ENCODE results near the gene ABHD11. TPM values are rescaled to one million over a fixed set of nuclear protein-coding genes. Genes with fewer than 3 reads are reported as not detected.

Gene ABHD11
- total RNA-seq, 5 donors from 2014 or later (not counting 1 experiment from before 2014, with no cell fraction given) = 14.5 to 24.3 (median 18.8) TPM

GRCh38 chr7:73742753-73743641 is 4.4 kb upstream of the ABHD11 start:
- 63% methylated on average over 27 of the region's 35 CpGs for WGBS (ENCODE audit: insufficient coverage)
- H3K27ac Mint-ChIP-seq = no peak overlapping the region
- POLR2A ChIA-PET = no interaction called here

GRCh38 chr7:73742338-73742752 is 3.7 kb upstream of the ABHD11 start:
- Mint-ChIP-seq H3K4me1 (peaks cover 5 to 13% (median 11%) of the 10 kb centered on the region in 3 donors), H3K27me3 (no peaks in the 10 kb centered on the region), H3K4me3 (no peak overlapping the region), H3K36me3 (no peaks in the 10 kb centered on the region), H3K27ac (no peak overlapping the region), H3K9me3 (no peaks in the 10 kb centered on the region)
- ChIA-PET CTCF (no interaction called here), POLR2A (no interaction called here)
- peaks cover 0 to 2% of the 10 kb centered on the region in 2 experiments for H3K27me3 ChIP-seq (replicated peaks in 1 of 2; ENCODE audit: control insufficient read depth in 2 of 2, extremely low read depth in 1 of 2, insufficient read depth in 2 of 2, low read length in 1 of 2)
- no peaks in the 10 kb centered on the region for H3K9me3 ChIP-seq
- ATAC-seq (replicated peaks in 1 of 4) (no peak), DNase-seq (no peak)
- no peak overlapping the region for H3K27ac ChIP-seq (ENCODE audit: low read length)
- no peak overlapping the region for H3K4me3 ChIP-seq (ENCODE audit: control insufficient read depth in 1 of 2, extremely low read depth in 1 of 2, low read length in 1 of 2)
- H3K36me3 ChIP-seq (ENCODE audit: control insufficient read depth in 2 of 2, extremely low read depth in 1 of 2, insufficient read depth in 1 of 2, low read length in 1 of 2) = peaks cover 0 to 1% of the 10 kb centered on the region in 2 donors
- peaks cover 2 to 17% of the 10 kb centered on the region in 2 experiments for H3K4me1 ChIP-seq (ENCODE audit: control insufficient read depth in 1 of 2, extremely low read depth in 1 of 2, insufficient read depth in 2 of 2, low read length in 2 of 2)
- 63% methylated on average over 7 of the region's 7 CpGs for WGBS (ENCODE audit: insufficient coverage)

More at GRCh38 chr7:73742753-73743641, 4.4 kb upstream of the ABHD11 start:
- Histone ChIP-seq H3K27me3 (replicated peaks in 1 of 2; ENCODE audit: control insufficient read depth in 2 of 2, extremely low read depth in 1 of 2, insufficient read depth in 2 of 2, low read length in 1 of 2) (peaks cover 0 to 2% of the 10 kb centered on the region in 2 experiments), H3K4me3 (ENCODE audit: control insufficient read depth in 1 of 2, extremely low read depth in 1 of 2, low read length in 1 of 2) (no peak overlapping the region), H3K36me3 (ENCODE audit: control insufficient read depth in 2 of 2, extremely low read depth in 1 of 2, insufficient read depth in 1 of 2, low read length in 1 of 2) (no peaks in the 10 kb centered on the region), H3K9me3 (no peaks in the 10 kb centered on the region), H3K27ac (ENCODE audit: low read length) (no peak overlapping the region), H3K4me1 (ENCODE audit: control insufficient read depth in 1 of 2, extremely low read depth in 1 of 2, insufficient read depth in 2 of 2, low read length in 2 of 2) (peaks cover 2 to 10% of the 10 kb centered on the region in 2 experiments)
- H3K9me3 Mint-ChIP-seq = no peaks in the 10 kb centered on the region
- no peaks in the 10 kb centered on the region for H3K36me3 Mint-ChIP-seq
- H3K27me3 Mint-ChIP-seq = no peaks in the 10 kb centered on the region
- peaks cover 3 to 6% (median 5%) of the 10 kb centered on the region in 3 donors for H3K4me1 Mint-ChIP-seq
- ATAC-seq (replicated peaks in 1 of 4) (no peak), DNase-seq (no peak)
- CTCF ChIA-PET = no interaction called here
- H3K4me3 Mint-ChIP-seq = no peak overlapping the region

DNA sequence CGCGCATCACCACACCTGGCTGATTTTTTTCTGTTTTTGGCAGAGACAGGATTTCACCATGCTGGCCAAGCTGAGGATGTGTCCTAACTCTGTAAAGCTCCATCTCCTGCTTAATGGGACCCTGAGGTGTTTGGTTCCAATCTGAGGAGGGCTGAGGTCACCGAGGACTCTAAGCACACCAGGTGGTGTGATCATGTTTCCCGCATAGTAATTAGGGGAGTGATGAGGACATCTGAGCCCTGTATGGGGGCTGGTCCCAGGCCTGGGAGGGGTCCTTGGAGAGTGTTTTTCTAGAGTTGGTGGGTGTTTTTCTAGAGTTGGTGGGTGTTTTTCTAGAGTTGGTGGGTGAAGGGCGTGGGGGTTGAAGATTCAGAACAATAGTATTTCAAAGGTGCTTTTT is 3.0 kb upstream of the ABHD11 start:
- ChIA-PET CTCF (no interaction called here), POLR2A (no interaction called here)
- H3K9me3 ChIP-seq = no peaks in the 10 kb centered on the region
- DNase-seq (no peak), ATAC-seq (replicated peaks in 1 of 4) (no peak)
- Mint-ChIP-seq H3K27me3 (no peaks in the 10 kb centered on the region), H3K4me3 (no peak overlapping the region), H3K27ac (no peak overlapping the region), H3K4me1 (peaks cover 5 to 16% (median 12%) of the 10 kb centered on the region in 3 donors), H3K36me3 (no peaks in the 10 kb centered on the region), H3K9me3 (no peaks in the 10 kb centered on the region)
- peaks cover 0 to 9% of the 10 kb centered on the region in 2 donors for H3K36me3 ChIP-seq (ENCODE audit: control insufficient read depth in 2 of 2, extremely low read depth in 1 of 2, insufficient read depth in 1 of 2, low read length in 1 of 2)
- peaks cover 2 to 18% of the 10 kb centered on the region in 2 experiments for H3K4me1 ChIP-seq (ENCODE audit: control insufficient read depth in 1 of 2, extremely low read depth in 1 of 2, insufficient read depth in 2 of 2, low read length in 2 of 2)
- no peak overlapping the region for H3K27ac ChIP-seq (ENCODE audit: low read length)
- peaks cover 0 to 2% of the 10 kb centered on the region in 2 experiments for H3K27me3 ChIP-seq (replicated peaks in 1 of 2; ENCODE audit: control insufficient read depth in 2 of 2, extremely low read depth in 1 of 2, insufficient read depth in 2 of 2, low read length in 1 of 2)
- 88% methylated on average over 4 of the region's 5 CpGs for WGBS (ENCODE audit: insufficient coverage)
- H3K4me3 ChIP-seq (ENCODE audit: control insufficient read depth in 1 of 2, extremely low read depth in 1 of 2, low read length in 1 of 2) = no peak overlapping the region

GRCh38 chr7:73740771-73741170 is 2.2 kb upstream of the ABHD11 start:
- Mint-ChIP-seq H3K36me3 (no peaks in the 10 kb centered on the region), H3K27ac (no peak overlapping the region), H3K9me3 (no peaks in the 10 kb centered on the region), H3K4me3 (peak overlapping the region in 2 of 3 donors; percentile 31 to 56), H3K4me1 (peaks cover 5 to 18% (median 12%) of the 10 kb centered on the region in 3 donors), H3K27me3 (no peaks in the 10 kb centered on the region)
- POLR2A ChIA-PET = no interaction called here
- ATAC-seq (replicated peaks in 1 of 4) (no peak), DNase-seq (no peak)
- CTCF ChIA-PET = interaction anchor here (0.5 to 0.6 kb wide), 2 partner anchors 64 to 134 kb away, joined by 4 to 5 read pairs; no protein-coding TSS in a partner anchor
- Histone ChIP-seq H3K4me3 (ENCODE audit: control insufficient read depth in 1 of 2, extremely low read depth in 1 of 2, low read length in 1 of 2) (no peak overlapping the region), H3K27ac (ENCODE audit: low read length) (no peak overlapping the region), H3K27me3 (replicated peaks in 1 of 2; ENCODE audit: control insufficient read depth in 2 of 2, extremely low read depth in 1 of 2, insufficient read depth in 2 of 2, low read length in 1 of 2) (peaks cover 0 to 2% of the 10 kb centered on the region in 2 experiments), H3K4me1 (ENCODE audit: control insufficient read depth in 1 of 2, extremely low read depth in 1 of 2, insufficient read depth in 2 of 2, low read length in 2 of 2) (peaks cover 2 to 18% of the 10 kb centered on the region in 2 experiments), H3K9me3 (no peaks in the 10 kb centered on the region), H3K36me3 (ENCODE audit: control insufficient read depth in 2 of 2, extremely low read depth in 1 of 2, insufficient read depth in 1 of 2, low read length in 1 of 2) (peaks cover 0 to 15% of the 10 kb centered on the region in 2 donors)
- WGBS (ENCODE audit: insufficient coverage) = 100% methylated on average over 1 of the region's 5 CpGs

DNA sequence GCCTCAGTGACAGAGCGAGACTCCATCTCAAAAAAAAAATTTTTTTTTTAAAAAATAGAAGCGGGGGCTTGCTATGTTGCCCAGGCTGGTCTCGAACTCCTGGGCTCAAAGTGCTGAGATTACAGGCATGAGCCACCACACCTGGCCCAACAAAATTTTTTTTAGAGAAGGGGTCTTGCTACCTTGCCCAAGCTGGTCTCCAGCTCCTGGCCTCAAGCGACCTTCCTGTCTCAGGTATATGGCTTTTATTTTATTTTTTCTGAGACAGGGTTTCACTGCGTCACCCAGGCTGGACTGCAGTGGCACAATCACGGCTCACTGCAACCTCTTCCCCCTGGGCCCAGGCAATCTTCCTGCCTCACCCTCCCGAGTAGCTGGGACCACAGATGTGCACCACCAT is 1.6 kb upstream of the ABHD11 start:
- POLR2A ChIA-PET = interaction anchor here in 1 of 2 donors (0.7 kb wide), 1 partner anchor 460 kb away, joined by 10 read pairs; no protein-coding TSS in a partner anchor

GRCh38 chr7:73739387-73739767 is 775 bp upstream of the ABHD11 start:
- 64% methylated on average over 9 of the region's 13 CpGs for WGBS (ENCODE audit: insufficient coverage)
- ChIA-PET CTCF (interaction anchor here in 1 of 2 donors (0.6 to 1.9 kb wide), 4 partner anchors 103 to 825 kb away, joined by 3 to 7 read pairs (median 4); partner anchors contain the start of gene BAZ1B), POLR2A (interaction anchor here (0.6 to 0.7 kb wide), 3 partner anchors 12 to 461 kb away, joined by 3 to 11 read pairs (median 10); no protein-coding TSS in a partner anchor)
- H3K27ac ChIP-seq (ENCODE audit: low read length) = peak overlapping the region; percentile 81
- H3K9me3 ChIP-seq = no peaks in the 10 kb centered on the region
- H3K4me3 ChIP-seq (ENCODE audit: control insufficient read depth in 1 of 2, extremely low read depth in 1 of 2, low read length in 1 of 2) = peak overlapping the region; percentile 75 to 94
- Mint-ChIP-seq H3K9me3 (no peaks in the 10 kb centered on the region), H3K27ac (peak overlapping the region; percentile 85 to 90), H3K4me3 (peak overlapping the region; percentile 89 to 91 (median 90)), H3K4me1 (peaks cover 11 to 25% (median 17%) of the 10 kb centered on the region in 3 donors), H3K36me3 (no peaks in the 10 kb centered on the region), H3K27me3 (no peaks in the 10 kb centered on the region)
- peaks cover 2 to 28% of the 10 kb centered on the region in 2 experiments for H3K4me1 ChIP-seq (ENCODE audit: control insufficient read depth in 1 of 2, extremely low read depth in 1 of 2, insufficient read depth in 2 of 2, low read length in 2 of 2)
- no peak for ATAC-seq (replicated peaks in 1 of 4)
- H3K27me3 ChIP-seq (replicated peaks in 1 of 2; ENCODE audit: control insufficient read depth in 2 of 2, extremely low read depth in 1 of 2, insufficient read depth in 2 of 2, low read length in 1 of 2) = peaks cover 0 to 2% of the 10 kb centered on the region in 2 experiments
- H3K36me3 ChIP-seq (ENCODE audit: control insufficient read depth in 2 of 2, extremely low read depth in 1 of 2, insufficient read depth in 1 of 2, low read length in 1 of 2) = peaks cover 0 to 18% of the 10 kb centered on the region in 2 donors
- DNase-seq = no peak

More for the DNA sequence above, 1.6 kb upstream of the ABHD11 start:
- DNase-seq = no peak
- Histone ChIP-seq H3K27me3 (replicated peaks in 1 of 2; ENCODE audit: control insufficient read depth in 2 of 2, extremely low read depth in 1 of 2, insufficient read depth in 2 of 2, low read length in 1 of 2) (peaks cover 0 to 2% of the 10 kb centered on the region in 2 experiments), H3K9me3 (no peaks in the 10 kb centered on the region), H3K4me3 (ENCODE audit: control insufficient read depth in 1 of 2, extremely low read depth in 1 of 2, low read length in 1 of 2) (no peak overlapping the region), H3K27ac (ENCODE audit: low read length) (no peak overlapping the region), H3K4me1 (ENCODE audit: control insufficient read depth in 1 of 2, extremely low read depth in 1 of 2, insufficient read depth in 2 of 2, low read length in 2 of 2) (peaks cover 2 to 20% of the 10 kb centered on the region in 2 experiments), H3K36me3 (ENCODE audit: control insufficient read depth in 2 of 2, extremely low read depth in 1 of 2, insufficient read depth in 1 of 2, low read length in 1 of 2) (peaks cover 0 to 18% of the 10 kb centered on the region in 2 donors)
- H3K36me3 Mint-ChIP-seq = no peaks in the 10 kb centered on the region
- H3K27me3 Mint-ChIP-seq = no peaks in the 10 kb centered on the region
- H3K4me1 Mint-ChIP-seq = peaks cover 5 to 18% (median 12%) of the 10 kb centered on the region in 3 donors
- H3K27ac Mint-ChIP-seq = no peak overlapping the region
- CTCF ChIA-PET = interaction anchor here in 1 of 2 donors (0.5 kb wide), 1 partner anchor 63 kb away, joined by 5 read pairs; no protein-coding TSS in a partner anchor
- H3K4me3 Mint-ChIP-seq = peak overlapping the region in 2 of 3 donors; percentile 31 to 56
- 95% methylated on average over 3 of the region's 7 CpGs for WGBS (ENCODE audit: insufficient coverage)
- H3K9me3 Mint-ChIP-seq = no peaks in the 10 kb centered on the region
- no peak for ATAC-seq (replicated peaks in 1 of 4)
